C4-2B (cell line): ENCODE measurements around the gene SLC25A47.

Source experiments
- CTCF ChIP-seq: fragments of 450-650 bp; conservative IDR thresholded peaks from 2 replicates; pipeline ENCODE4 v1.5.1; 2017; ENCODE audit warnings: mild to moderate bottlenecking
- ZFX ChIP-seq: fragments of 450-650 bp; IDR thresholded peaks from 2 replicates; pipeline ENCODE4 v1.6.1; 2017

GRCh38 chr14:100323121-100323941 is at the start of gene SLC25A47:
- TF ChIP-seq CTCF (no peak), ZFX (no peak)
